H9 (cell line): ENCODE measurements around the gene ATF4. TPM values are rescaled to one million over a fixed set of nuclear protein-coding genes. Genes with fewer than 3 reads are reported as not detected.

ENCODE experiments used
- DNase-seq: peaks from one replicate; pipeline ENCODE4 v3.0.0-alpha.2; 2017
- H2AFZ ChIP-seq: one replicate; pipeline ENCODE4 v1.6.1; 2013; ENCODE audit warnings: mild to moderate bottlenecking, low read length, control low read depth, moderate library complexity
- H2AK5ac ChIP-seq: 2 replicates; pipeline ENCODE4 v1.6.1; 2013; ENCODE audit warnings: low read length, control low read depth, mixed read lengths; ENCODE audit not compliant: insufficient read length
- H2BK120ac ChIP-seq: one replicate; pipeline ENCODE4 v1.6.1; 2013; ENCODE audit warnings: low read depth, mild to moderate bottlenecking, low read length, control low read depth, inconsistent platforms; ENCODE audit not compliant: poor library complexity, severe bottlenecking
- H2BK12ac ChIP-seq: 2 replicates; pipeline ENCODE4 v1.6.1; 2013; ENCODE audit warnings: low read length, control low read depth, mixed read lengths, low read depth; ENCODE audit not compliant: insufficient read length
- H2BK15ac ChIP-seq: 2 replicates; pipeline ENCODE4 v1.6.1; 2013; ENCODE audit warnings: low read depth, low read length, control low read depth
- H2BK20ac ChIP-seq: one replicate; pipeline ENCODE4 v1.6.1; 2013; ENCODE audit warnings: low read depth, mild to moderate bottlenecking, low read length, control low read depth, inconsistent platforms; ENCODE audit not compliant: poor library complexity, severe bottlenecking
- H2BK5ac ChIP-seq: 2 replicates; pipeline ENCODE4 v1.6.1; 2013; ENCODE audit warnings: low read length, control low read depth, mixed read lengths; ENCODE audit not compliant: insufficient read length
- H3K14ac ChIP-seq: 2 replicates; pipeline ENCODE4 v1.6.1; 2013; ENCODE audit warnings: low read length, control low read depth; ENCODE audit not compliant: insufficient read depth
- H3K18ac ChIP-seq: 2 replicates; pipeline ENCODE4 v1.6.1; 2013; ENCODE audit warnings: low read depth, mild to moderate bottlenecking, mixed read lengths, low read length, control low read depth; ENCODE audit not compliant: insufficient read length
- H3K23ac ChIP-seq: 2 replicates; pipeline ENCODE4 v1.6.1; 2013; ENCODE audit warnings: low read length, control low read depth, mixed read lengths, low read depth; ENCODE audit not compliant: insufficient read length
- H3K23me2 ChIP-seq: 2 replicates; pipeline ENCODE4 v1.6.1; 2013; ENCODE audit warnings: low read depth, mild to moderate bottlenecking, mixed read lengths, low read length, control low read depth; ENCODE audit not compliant: insufficient read length, poor library complexity, severe bottlenecking
- H3K27ac ChIP-seq: 2 replicates; pipeline ENCODE4 v1.5.1; 2013; ENCODE audit warnings: low read length, control low read depth, mixed read lengths, low read depth; ENCODE audit not compliant: insufficient read length
- H3K27me3 ChIP-seq: 2 replicates; pipeline ENCODE4 v1.6.1; 2013; ENCODE audit warnings: low read length, control low read depth, inconsistent platforms; ENCODE audit not compliant: insufficient read depth
- H3K4ac ChIP-seq: 2 replicates; pipeline ENCODE4 v1.6.1; 2013; ENCODE audit warnings: low read depth, mild to moderate bottlenecking, control low read depth, inconsistent platforms, low read length, moderate library complexity
- H3K4me1 ChIP-seq: 2 replicates; pipeline ENCODE4 v1.6.1; 2013; ENCODE audit warnings: low read length, control low read depth, inconsistent platforms; ENCODE audit not compliant: insufficient read depth
- H3K4me2 ChIP-seq: 2 replicates; pipeline ENCODE4 v1.6.1; 2013; ENCODE audit warnings: low read length, control low read depth, mixed read lengths; ENCODE audit not compliant: insufficient read length, insufficient read depth
- H3K56ac ChIP-seq: 2 replicates; pipeline ENCODE4 v1.6.1; 2013; ENCODE audit warnings: low read depth, mild to moderate bottlenecking, mixed read lengths, low read length, control low read depth; ENCODE audit not compliant: insufficient read length
- H3K79me1 ChIP-seq: 2 replicates; pipeline ENCODE4 v1.6.1; 2013; ENCODE audit warnings: low read depth, mild to moderate bottlenecking, moderate library complexity, low read length, control low read depth, inconsistent platforms; ENCODE audit not compliant: insufficient read depth, poor library complexity, severe bottlenecking
- H3K79me2 ChIP-seq: 2 replicates; pipeline ENCODE4 v1.6.1; 2013; ENCODE audit warnings: low read length, control low read depth, inconsistent platforms; ENCODE audit not compliant: insufficient read depth
- H3K9ac ChIP-seq: 2 replicates; pipeline ENCODE4 v1.6.1; 2013; ENCODE audit warnings: low read length, control low read depth, mixed read lengths; ENCODE audit not compliant: insufficient read length; ENCODE audit errors: extremely low read depth
- H3K9me3 ChIP-seq: one replicate; pipeline ENCODE4 v1.6.1; 2013; ENCODE audit warnings: low read depth, low read length, inconsistent platforms; ENCODE audit not compliant: control insufficient read depth
- H3T11ph ChIP-seq: one replicate; pipeline ENCODE4 v1.6.1; 2013; ENCODE audit warnings: mild to moderate bottlenecking, low read length, control low read depth, inconsistent platforms
- H4K20me1 ChIP-seq: one replicate; pipeline ENCODE4 v1.6.1; 2013; ENCODE audit not compliant: control insufficient read depth, insufficient read length, insufficient read depth
- H4K5ac ChIP-seq: 2 replicates; pipeline ENCODE4 v1.6.1; 2013; ENCODE audit warnings: low read depth, mild to moderate bottlenecking, mixed read lengths, low read length, control low read depth; ENCODE audit not compliant: insufficient read length
- H4K8ac ChIP-seq: replicated peaks from 2 replicates; pipeline ENCODE4 v1.6.1; 2013; ENCODE audit warnings: low read length, control low read depth, mixed read lengths, low read depth; ENCODE audit not compliant: insufficient read length
- H4K91ac ChIP-seq: 2 replicates; pipeline ENCODE4 v1.6.1; 2013; ENCODE audit warnings: low read depth, mild to moderate bottlenecking, moderate library complexity, mixed read lengths, low read length, control low read depth; ENCODE audit not compliant: insufficient read length
- H3K27ac Mint-ChIP-seq, 3 experiments: 2 replicates in 2 of 3; 3 replicates in 1 of 3; pipeline ENCODE4 v1.8.0; 2020 to 2021; ENCODE audit warnings: mixed read lengths in 3 of 3, mild to moderate bottlenecking in 1 of 3, moderate library complexity in 1 of 3
- H3K27me3 Mint-ChIP-seq: 2 replicates; pipeline ENCODE4 v1.8.0; 2021; ENCODE audit warnings: low read depth, mild to moderate bottlenecking, moderate library complexity, mixed read lengths
- H3K36me3 Mint-ChIP-seq, 3 experiments: 2 replicates in 2 of 3; 3 replicates in 1 of 3; pipeline ENCODE4 v1.8.0; 2020 to 2021; ENCODE audit warnings: low read depth in 3 of 3, mixed read lengths in 3 of 3; ENCODE audit not compliant: insufficient read depth in 1 of 3
- H3K4me1 Mint-ChIP-seq, 2 experiments: 2 replicates each; pipeline ENCODE4 v1.8.0; 2020; ENCODE audit warnings: mixed read lengths in 2 of 2
- H3K4me3 Mint-ChIP-seq, 2 experiments: 2 replicates in 1 of 2; 3 replicates in 1 of 2; pipeline ENCODE4 v1.8.0; 2020 to 2021; ENCODE audit warnings: mild to moderate bottlenecking in 2 of 2, mixed read lengths in 2 of 2, moderate library complexity in 1 of 2
- H3K9me3 Mint-ChIP-seq, 2 experiments: 2 replicates in 1 of 2; 3 replicates in 1 of 2; pipeline ENCODE4 v1.8.0; 2020; ENCODE audit warnings: mild to moderate bottlenecking in 2 of 2, mixed read lengths in 2 of 2, moderate library complexity in 1 of 2
- WGBS: extraction: QIAGEN DNeasy Blood & Tissue Kit; methylation state at CpG from one replicate; pipeline ENCODE4 v1.1.7; 2013; ENCODE audit warnings: missing lambda C conversion rate, low lambda C conversion rate, mixed read lengths; ENCODE audit not compliant: insufficient read length; ENCODE audit errors: extremely low coverage; 5-methylcytosine and 5-hydroxymethylcytosine counted together
- total RNA-seq: library from RNA; stranded (reverse); gene quantifications from 2 replicates; pipeline ENCODE4 v1.2.1, GENCODE V29; 2021
- TF ChIP-seq, protein P1 (sequence below): fragments of 200-600 bp; sonication (generic); conservative IDR thresholded peaks from 3 replicates; pipeline ENCODE4 v1.8.0; 2021; ENCODE audit warnings: antibody characterized with exemption, mild to moderate bottlenecking

The ATF4 gene
- total RNA-seq, 1 experiment from 2014 or later = 455 TPM

DNA sequence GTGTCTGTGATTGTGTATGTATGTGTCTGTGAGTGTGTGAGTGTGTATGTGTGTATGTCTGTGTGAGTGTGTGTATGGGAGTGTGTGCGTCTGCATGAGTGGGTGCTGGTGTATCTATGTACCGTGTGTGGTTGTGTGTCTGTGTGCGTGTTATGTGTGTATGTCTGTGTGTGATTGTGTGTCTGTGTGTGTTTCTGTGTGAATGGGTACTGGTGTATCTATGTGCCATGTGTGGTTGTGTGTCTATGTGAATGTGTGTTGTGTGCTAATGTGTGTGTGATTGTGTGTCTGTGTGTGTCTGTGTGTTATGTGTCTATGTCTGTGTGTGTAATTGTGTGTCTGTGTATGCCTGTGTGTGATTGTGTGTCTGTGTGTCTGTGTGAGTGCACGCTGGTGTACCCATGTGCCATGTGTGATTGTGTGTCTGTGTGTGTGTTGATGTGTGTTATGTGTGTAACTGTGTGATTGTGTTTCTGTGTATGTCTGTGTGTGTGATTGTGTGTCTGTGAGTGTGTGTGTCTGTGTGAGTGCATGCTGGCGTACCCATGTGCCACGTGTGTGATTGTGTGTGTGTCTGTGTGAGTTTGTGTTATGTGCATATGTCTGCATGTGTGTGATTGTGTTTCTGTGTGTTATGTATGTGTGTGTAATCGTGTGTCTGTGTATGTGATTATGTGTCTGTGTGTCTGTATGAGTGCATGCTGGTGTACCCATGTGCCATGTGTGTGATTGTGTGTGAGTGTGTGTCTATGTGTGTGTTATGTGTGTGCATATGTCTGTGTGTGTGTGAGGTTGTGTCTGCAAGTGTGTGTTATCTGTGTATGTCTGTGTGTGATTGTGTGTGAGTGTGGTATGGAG lies 43.4 kb downstream of the ATF4 start:
- H3K79me1 ChIP-seq = no peaks in the 10 kb centered on the region
- Mint-ChIP-seq H3K9me3 (peaks cover 7 to 8% of the 10 kb centered on the region in 2 experiments), H3K4me3 (no peak overlapping the region), H3K27me3 (peaks cover 6% of the 10 kb centered on the region), H3K4me1 (peaks cover 4 to 11% of the 10 kb centered on the region in 2 experiments), H3K27ac (no peak overlapping the region), H3K36me3 (peaks cover 0 to 5% (median 0%) of the 10 kb centered on the region in 3 experiments; a peak in 1 of 7 replicates)
- no peak overlapping the region for H4K8ac ChIP-seq
- no peak overlapping the region for H4K91ac ChIP-seq
- H2AFZ ChIP-seq = no peak overlapping the region
- H3K27me3 ChIP-seq = peaks cover 6% of the 10 kb centered on the region; the same call in 1 of the 2 replicates
- no peaks in the 10 kb centered on the region for H3K4me1 ChIP-seq
- H3K4ac ChIP-seq = no peak overlapping the region
- no peaks in the 10 kb centered on the region for H3K9me3 ChIP-seq
- H3K27ac ChIP-seq = no peak overlapping the region
- no peak overlapping the region for H2BK20ac ChIP-seq
- no peak overlapping the region for H2BK12ac ChIP-seq
- no peaks in the 10 kb centered on the region for H3K23me2 ChIP-seq
- no CpG with 5 or more reads among the region's 7 CpGs for WGBS
- H3K4me2 ChIP-seq = no peak overlapping the region
- H2BK15ac ChIP-seq = no peak overlapping the region
- H3K9ac ChIP-seq = no peak overlapping the region
- H3K14ac ChIP-seq = no peak overlapping the region
- TF ChIP-seq, protein P1, sequence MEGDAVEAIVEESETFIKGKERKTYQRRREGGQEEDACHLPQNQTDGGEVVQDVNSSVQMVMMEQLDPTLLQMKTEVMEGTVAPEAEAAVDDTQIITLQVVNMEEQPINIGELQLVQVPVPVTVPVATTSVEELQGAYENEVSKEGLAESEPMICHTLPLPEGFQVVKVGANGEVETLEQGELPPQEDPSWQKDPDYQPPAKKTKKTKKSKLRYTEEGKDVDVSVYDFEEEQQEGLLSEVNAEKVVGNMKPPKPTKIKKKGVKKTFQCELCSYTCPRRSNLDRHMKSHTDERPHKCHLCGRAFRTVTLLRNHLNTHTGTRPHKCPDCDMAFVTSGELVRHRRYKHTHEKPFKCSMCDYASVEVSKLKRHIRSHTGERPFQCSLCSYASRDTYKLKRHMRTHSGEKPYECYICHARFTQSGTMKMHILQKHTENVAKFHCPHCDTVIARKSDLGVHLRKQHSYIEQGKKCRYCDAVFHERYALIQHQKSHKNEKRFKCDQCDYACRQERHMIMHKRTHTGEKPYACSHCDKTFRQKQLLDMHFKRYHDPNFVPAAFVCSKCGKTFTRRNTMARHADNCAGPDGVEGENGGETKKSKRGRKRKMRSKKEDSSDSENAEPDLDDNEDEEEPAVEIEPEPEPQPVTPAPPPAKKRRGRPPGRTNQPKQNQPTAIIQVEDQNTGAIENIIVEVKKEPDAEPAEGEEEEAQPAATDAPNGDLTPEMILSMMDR = no peak
- H3K18ac ChIP-seq = no peak overlapping the region
- no peaks in the 10 kb centered on the region for H4K20me1 ChIP-seq
- no peak overlapping the region for H2AK5ac ChIP-seq
- H2BK5ac ChIP-seq = no peak overlapping the region
- H3K23ac ChIP-seq = no peak overlapping the region
- DNase-seq = no peak
- H3K79me2 ChIP-seq = no peaks in the 10 kb centered on the region
- H2BK120ac ChIP-seq = no peak overlapping the region
- no peak overlapping the region for H3K56ac ChIP-seq
- no peak overlapping the region for H3T11ph ChIP-seq
- H4K5ac ChIP-seq = no peak overlapping the region
